Measurements from ENCODE around the gene PCDHGB3.
"Not testable (repeated sequence)": the region's sequence is repeated elsewhere in the genome, so short reads cannot be mapped to it uniquely, and the experiment has no call there.

The PCDHGB3 gene

DNA sequence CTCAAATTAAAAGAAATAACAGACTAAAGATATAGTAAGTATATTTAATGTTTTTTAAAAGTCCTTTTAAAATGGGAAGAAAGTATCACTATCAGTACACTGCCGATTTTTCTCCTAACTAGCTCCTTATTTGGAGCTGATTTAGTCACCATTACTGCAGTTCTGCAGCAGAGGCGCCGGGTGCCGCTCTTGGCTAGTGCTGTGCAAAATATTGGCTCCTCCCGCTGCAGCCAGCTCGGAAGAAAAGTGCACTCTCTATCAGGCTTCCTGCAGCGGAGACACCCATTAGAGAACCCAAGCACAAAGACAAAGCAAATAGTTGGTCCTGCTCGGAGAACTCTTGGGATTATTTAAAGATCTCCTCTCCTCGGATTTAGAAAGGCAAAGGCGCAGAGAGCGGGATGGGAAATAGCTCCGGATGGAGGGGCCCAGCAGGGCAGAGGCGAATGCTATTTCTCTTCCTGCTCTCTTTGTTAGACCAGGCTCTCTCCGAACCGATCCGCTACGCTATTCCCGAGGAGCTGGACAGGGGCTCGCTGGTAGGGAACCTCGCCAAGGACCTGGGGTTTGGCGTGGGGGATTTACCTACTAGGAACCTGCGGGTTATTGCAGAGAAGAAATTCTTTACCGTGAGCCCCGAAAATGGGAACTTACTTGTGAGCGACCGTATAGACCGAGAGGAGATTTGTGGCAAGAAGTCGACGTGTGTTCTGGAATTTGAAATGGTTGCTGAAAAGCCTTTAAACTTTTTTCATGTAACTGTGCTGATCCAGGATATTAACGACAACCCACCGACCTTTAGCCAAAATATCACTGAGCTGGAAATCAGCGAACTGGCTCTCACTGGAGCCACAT, at the start of gene PCDHGB3:
Gene PCDHGB3, plus strand, starts transcription at position 249 of the 855 bp plus-strand sequence. Its CDS starts 153 bp downstream, at position 402.
- no peak for DNase-seq

DNA sequence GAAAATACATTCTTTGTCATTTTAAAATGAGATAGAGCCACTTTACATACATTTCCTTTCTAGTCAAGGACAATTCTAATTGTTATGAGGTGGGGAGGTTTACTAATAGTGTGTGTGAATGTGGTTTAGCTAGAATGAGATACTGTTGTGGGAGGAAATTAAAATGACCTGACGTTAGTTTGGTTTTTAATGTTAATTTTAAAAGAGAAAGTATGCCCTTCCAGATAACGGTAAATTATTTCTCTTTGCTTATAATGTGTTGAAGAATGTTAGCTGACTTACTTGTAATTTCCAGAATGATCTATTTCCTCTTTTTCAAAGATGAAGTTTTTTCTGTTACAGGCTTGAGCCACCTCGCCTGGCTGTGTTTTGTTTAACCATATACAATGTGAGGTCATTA, 47.8 kb upstream of the PCDHGB3 start:
- no peak for DNase-seq

DNA sequence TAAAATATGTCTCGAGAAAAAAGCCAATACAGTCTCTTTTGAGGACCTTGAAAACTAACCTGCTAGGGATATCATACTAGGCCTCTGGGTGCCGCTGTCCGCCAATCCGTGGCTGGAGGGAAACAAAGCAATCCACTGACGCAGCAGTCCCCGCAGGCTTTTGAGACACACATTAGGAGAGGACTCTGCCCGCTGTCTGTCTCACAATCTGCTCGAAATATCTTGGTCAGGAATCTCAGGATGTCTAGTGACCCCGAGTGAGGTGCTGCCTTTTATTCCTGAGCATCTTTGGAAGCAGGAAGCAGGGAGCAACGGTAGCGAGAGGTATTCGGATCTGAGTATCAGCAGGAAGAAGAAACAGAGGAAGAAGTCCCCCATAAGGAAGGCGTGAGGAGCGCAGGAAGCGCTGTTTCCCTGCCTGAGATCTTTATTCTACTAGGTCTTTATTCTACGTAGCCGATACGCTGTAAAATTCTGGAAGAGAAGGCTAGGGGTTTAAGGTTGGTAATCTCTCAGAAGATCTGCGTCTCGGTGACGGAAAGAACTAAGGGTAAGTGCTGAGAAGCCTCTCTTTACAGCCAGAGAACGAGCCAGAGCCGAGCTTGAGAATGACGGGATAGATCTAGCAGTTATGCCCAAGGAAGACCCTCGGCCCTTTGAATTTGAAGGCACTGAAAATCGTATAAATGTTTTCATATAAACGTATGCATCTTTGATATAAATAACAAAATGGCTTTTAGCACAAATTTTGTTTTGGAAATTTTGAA, 43.8 kb upstream of the PCDHGB3 start:
- DNase-seq: peak; percentile 58

DNA sequence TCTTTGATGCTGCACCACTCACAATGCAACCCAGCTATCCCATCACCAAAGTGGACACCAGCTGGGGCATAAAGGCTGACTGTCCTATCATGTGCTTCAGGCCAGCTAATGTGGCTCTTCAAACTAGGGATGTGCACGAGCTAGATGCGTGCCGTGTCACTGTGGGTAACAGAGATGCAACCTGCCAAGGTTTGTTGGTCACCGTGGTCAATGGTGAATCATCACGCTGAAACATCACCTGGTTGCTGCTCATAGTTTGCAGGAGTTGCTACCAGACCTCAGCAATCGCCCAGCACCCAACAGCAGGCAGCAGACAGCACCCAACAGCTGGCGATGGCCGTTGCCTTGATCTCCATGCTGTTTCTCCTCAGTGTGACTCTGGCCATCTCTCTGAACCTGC, 41.8 kb upstream of the PCDHGB3 start:
- no peak for DNase-seq

DNA sequence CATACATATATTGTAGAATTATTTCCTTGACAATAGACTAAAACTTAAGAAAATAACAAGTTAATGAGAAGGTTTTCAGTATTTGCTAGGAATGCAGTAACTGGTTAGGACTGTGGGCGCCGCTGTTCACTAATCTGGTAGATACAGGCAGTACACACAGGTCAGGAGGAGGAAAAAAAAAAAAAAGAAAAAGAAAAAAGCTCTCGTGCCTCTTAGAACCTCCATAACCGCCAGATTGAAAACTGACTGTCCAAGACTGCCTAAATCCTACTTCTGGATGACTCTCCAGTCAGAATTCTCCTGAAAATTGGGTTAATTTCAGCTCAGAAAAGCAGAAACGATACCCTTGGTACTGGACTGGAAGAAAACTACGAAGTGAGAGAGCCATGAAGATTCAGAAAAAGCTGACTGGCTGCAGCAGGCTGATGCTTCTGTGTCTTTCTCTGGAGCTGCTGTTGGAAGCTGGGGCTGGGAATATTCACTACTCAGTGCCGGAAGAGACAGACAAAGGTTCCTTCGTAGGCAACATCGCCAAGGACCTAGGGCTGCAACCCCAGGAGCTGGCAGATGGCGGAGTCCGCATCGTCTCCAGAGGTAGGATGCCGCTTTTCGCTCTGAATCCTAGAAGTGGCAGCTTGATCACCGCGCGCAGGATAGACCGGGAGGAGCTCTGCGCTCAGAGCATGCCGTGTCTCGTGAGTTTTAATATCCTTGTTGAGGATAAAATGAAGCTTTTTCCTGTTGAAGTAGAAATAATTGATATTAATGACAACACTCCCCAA, 39.6 kb upstream of the PCDHGB3 start, which contains the start of gene PCDHGA1:
Gene PCDHGA1, plus strand, starts transcription at position 216 of the 782 bp plus-strand sequence.
- DNase-seq: no peak

DNA sequence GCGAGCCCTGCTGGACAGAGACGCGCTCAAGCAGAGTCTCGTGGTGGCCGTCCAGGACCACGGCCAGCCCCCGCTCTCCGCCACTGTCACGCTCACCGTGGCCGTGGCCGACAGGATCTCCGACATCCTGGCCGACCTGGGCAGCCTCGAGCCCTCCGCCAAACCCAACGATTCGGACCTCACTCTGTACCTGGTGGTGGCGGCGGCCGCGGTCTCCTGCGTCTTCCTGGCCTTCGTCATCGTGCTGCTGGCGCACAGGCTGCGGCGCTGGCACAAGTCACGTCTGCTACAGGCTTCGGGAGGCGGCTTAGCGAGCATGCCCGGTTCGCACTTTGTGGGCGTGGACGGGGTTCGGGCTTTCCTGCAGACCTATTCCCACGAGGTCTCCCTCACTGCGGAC, 37.5 kb upstream of the PCDHGB3 start:
- DNase-seq: not testable (repeated sequence)

DNA sequence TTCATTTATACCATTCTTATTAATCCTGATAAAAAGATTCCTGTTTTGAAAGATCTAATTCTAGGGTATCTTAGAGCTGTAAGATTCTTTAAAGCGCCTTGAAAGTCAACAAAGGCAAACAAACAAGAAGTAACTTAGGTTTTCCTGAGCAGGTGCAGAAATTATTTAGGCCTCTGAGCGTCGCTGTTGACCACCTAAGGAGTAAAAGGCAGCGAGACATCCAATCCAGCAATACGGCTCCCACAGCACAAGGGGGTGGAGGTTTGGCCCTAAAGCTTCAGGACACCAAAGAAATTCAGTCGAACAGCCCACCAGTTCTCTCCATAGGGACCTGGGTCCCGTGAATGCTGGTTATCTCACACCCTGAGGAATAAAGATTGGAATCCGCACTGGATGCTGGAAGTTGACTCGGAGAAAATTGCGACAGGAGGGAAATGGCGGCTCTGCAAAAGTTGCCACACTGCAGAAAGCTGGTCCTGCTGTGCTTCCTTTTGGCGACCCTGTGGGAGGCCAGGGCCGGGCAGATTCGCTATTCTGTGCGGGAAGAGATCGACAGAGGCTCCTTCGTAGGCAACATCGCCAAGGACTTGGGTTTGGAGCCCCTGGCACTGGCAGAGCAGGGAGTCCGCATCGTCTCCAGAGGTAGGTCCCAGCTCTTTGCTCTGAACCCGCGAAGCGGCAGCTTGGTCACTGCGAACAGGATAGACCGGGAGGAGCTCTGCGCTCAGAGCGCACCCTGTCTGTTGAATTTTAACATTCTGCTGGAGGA, 31.3 kb upstream of the PCDHGB3 start, which contains the start of gene PCDHGA2:
Gene PCDHGA2, plus strand, starts transcription at position 223 of the 769 bp plus-strand sequence.
- DNase-seq: no peak

DNA sequence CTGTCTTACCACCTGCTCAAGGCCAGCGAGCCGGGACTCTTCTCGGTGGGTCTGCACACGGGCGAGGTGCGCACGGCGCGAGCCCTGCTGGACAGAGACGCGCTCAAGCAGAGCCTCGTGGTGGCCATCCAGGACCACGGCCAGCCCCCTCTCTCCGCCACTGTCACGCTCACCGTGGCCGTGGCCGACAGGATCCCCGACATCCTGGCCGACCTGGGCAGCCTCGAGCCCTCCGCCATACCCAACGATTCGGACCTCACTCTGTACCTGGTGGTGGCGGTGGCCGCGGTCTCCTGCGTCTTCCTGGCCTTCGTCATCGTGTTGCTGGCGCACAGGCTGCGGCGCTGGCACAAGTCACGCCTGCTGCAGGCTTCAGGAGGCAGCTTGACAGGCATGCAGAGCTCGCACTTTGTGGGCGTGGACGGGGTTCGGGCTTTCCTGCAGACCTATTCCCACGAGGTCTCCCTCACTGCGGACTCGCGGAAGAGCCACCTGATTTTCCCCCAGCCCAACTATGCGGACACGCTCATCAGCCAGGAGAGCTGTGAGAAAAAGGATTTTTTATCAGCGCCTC, 29.2 kb upstream of the PCDHGB3 start:
- not testable (repeated sequence) for DNase-seq

DNA sequence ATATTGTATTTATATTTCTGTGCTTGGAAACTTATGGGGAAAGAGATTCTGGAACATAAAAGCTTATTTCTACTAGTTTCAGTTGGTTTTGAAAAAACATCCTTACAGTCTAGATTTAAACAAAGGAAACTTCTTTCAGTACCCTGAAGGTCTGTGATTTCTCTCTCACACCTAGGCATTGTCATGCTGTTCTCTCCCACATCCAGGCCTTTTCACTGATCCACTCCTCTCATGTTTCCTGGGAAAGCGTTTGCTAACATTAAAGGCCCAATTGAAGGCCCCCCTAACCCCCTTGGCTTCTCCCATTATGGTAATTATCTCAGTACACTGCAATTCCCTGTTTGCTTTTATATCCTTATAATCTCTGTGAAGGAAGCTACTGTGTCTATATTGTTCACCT, 27.3 kb upstream of the PCDHGB3 start:
- no peak for DNase-seq

DNA sequence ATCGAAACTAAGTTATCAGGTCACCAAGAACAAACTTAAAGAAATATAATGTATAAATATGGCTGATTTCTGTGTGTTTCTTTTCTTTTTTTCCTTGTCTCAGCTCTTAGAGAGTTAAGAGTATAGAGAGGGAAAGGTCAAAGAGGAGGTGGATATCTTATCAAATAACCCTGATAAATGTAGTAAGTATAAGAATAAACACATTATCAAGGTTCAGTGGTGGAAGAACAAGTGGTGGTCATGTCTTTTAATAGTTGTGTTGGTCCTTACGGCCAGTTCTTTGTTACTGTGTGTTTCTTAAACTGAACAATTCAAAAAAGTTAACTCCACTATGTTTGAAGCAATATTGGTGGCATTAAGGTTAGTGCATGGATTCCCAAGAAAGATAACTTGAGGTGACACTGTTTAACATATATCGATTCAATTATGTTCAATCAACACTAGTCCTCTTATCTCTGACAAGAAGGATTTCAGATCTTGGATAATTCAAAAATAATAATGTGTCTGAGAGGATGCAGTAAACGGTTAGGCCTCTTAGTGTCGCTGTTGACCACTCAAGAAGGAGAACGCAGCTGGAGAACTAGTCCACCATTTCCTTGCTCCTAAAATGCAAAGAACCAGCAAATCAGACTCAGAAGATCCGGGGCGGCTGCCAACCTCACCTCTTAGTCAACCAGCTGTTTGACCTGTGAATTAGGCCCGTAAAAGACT, 26.6 kb upstream of the PCDHGB3 start, which contains the start of gene PCDHGA3:
Gene PCDHGA3, plus strand, starts transcription at position 588 of the 711 bp plus-strand sequence. CDS start 205 bp downstream, outside the sequence.
- DNase-seq: no peak

DNA sequence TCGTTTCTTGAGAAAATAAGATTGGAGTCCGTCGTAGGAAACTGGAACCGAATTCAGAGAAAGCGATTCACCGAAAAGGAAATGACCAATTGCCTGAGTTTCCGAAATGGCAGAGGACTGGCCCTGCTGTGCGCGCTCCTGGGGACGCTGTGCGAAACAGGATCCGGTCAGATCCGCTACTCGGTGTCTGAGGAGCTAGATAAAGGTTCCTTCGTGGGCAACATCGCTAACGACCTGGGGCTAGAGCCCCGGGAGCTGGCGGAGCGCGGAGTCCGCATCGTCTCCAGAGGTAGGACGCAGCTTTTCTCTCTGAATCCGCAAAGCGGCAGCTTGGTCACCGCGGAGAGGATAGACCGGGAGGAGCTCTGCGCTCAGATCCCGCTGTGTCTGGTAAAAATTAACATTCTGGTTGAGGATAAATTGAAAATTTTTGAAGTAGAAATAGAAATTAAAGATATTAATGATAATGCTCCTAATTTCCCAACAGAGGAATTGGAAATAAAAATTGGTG, 26.0 kb upstream of the PCDHGB3 start:
- DNase-seq: no peak

DNA sequence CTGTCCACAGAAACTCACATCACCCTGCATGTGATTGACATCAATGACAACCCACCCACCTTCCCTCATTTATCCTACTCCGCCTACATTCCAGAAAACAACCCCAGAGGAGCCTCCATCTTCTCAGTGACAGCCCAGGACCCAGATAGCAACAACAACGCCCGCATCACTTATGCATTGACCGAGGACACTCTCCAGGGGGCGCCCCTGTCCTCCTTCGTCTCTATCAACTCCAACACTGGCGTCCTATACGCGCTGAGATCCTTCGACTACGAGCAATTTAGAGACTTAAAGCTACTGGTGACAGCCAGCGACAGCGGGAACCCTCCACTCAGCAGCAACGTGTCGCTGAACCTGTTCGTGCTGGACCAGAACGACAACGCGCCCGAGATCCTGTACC, 24.7 kb upstream of the PCDHGB3 start:
- DNase-seq: no peak

DNA sequence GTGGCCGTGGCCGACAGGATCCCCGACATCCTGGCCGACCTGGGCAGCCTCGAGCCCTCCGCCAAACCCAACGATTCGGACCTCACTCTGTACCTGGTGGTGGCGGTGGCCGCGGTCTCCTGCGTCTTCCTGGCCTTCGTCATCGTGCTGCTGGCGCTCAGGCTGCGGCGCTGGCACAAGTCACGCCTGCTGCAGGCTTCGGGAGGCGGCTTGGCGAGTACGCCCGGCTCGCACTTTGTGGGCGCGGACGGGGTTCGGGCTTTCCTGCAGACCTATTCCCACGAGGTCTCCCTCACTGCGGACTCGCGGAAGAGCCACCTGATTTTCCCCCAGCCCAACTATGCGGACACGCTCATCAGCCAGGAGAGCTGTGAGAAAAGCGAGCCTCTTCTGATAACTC, 24.0 kb upstream of the PCDHGB3 start:
- DNase-seq: not testable (repeated sequence)

DNA sequence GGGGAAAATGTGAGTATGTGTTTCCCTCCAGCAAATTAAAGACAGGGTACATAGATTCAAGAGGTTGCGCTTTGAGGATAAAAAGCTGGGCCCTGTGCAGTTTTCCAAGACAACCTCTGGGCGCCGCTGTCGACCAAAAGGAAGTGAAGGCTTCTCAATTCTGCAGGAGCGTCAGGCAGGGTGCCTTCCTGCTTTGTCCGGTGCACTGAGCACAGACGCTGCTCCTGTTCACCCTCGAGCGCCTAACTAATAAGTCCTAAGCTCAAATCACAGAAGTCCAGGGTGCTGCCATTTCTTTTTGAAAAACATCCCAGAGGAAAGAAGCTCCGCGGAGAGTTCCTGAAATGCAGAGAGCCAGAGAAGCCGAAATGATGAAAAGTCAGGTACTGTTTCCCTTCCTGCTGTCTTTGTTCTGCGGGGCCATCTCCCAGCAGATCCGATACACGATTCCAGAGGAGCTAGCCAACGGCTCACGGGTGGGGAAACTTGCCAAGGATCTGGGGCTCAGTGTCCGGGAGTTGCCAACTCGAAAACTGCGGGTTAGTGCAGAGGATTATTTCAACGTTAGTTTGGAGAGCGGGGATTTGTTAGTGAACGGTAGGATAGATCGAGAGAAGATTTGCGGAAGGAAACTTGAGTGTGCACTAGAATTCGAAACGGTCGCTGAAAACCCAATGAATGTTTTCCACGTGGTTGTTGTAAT, 20.0 kb upstream of the PCDHGB3 start, which contains the start of gene PCDHGB1:
Gene PCDHGB1, plus strand, starts transcription at position 183 of the 703 bp plus-strand sequence. Its CDS starts 162 bp downstream, at position 345.
- DNase-seq: no peak

DNA sequence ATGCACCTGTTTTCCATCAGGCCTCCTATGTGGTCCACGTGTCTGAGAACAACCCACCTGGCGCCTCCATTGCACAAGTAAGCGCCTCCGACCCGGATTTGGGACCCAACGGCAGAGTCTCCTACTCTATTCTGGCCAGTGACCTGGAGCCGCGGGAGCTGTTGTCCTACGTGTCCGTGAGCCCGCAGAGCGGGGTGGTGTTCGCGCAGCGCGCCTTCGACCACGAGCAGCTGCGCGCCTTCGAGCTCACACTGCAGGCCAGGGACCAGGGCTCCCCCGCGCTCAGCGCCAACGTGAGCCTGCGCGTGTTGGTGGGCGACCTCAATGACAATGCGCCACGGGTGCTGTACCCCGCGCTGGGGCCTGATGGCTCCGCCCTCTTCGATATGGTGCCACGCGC, 18.5 kb upstream of the PCDHGB3 start:
- no peak for DNase-seq

DNA sequence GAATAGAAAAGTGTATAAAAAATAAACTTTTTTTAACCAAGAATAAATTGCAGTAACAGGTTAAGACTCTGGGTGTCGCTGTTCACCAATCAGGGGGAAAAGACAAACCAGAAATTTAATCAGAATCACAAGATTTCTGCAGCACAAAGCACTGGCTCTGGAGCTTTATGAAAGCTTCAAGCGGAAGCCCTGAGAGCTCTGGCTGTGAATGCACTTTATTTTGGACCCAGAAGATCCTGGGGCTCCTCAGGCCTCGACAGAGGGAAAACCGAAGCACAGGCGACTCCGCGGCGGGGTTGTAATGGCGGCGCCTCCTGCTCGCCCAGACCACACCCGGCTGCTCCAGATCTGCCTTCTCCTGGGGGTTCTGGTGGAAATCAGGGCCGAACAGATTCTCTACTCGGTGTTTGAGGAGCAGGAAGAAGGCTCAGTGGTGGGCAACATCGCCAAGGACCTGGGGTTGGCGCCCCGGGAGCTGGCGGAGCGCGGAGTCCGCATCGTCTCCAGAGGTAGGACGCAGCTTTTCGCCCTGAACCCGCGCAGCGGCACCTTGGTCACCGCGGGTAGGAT, 15.1 kb upstream of the PCDHGB3 start, which contains the start of gene PCDHGA4:
Gene PCDHGA4, plus strand, starts transcription at position 122 of the 570 bp plus-strand sequence. Its CDS starts 87 bp downstream, at position 209.
- no peak for DNase-seq

DNA sequence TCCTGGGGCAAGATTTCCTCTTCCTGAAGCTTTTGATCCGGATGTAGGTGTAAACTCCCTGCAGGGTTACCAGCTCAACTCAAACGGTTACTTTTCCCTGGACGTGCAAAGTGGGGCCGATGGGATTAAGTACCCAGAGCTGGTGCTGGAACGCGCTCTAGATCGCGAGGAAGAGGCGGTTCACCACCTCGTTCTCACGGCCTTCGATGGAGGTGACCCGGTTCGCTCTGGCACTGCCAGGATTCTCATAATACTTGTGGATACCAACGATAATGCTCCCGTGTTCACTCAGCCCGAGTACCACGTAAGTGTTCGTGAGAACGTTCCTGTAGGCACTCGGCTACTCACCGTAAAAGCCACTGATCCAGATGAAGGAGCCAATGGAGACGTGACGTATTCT, 14.4 kb upstream of the PCDHGB3 start:
- no peak for DNase-seq

DNA sequence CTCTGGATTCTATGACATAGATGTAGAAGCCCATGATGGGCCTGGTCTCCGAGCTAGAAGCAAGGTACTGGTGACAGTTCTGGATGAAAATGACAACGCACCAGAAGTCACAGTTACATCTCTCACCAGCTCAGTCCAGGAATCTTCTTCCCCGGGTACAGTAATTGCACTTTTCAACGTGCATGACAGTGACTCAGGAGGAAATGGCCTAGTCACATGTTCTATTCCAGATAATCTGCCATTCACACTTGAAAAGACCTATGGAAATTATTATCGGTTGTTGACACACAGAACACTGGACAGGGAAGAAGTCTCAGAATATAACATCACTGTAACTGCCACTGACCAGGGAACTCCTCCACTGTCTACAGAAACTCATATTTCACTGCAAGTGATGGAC, 13.9 kb upstream of the PCDHGB3 start:
- DNase-seq: no peak

DNA sequence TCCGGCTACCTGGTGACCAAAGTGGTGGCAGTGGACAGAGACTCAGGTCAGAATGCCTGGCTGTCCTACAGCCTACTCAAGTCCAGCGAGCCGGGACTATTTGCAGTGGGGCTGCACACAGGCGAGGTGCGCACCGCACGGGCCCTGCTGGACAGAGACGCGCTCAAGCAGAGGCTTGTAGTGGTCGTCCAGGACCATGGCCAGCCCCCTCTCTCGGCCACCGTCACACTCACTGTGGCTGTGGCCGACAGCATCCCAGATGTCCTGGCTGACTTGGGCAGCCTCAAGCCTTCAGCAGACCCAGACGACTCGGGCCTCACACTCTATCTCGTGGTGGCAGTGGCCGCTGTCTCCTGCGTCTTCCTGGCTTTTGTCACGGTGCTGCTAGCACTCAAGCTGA, 13.1 kb upstream of the PCDHGB3 start:
- no peak for DNase-seq
